ENCODE results near the gene CNOT4.

DNA sequence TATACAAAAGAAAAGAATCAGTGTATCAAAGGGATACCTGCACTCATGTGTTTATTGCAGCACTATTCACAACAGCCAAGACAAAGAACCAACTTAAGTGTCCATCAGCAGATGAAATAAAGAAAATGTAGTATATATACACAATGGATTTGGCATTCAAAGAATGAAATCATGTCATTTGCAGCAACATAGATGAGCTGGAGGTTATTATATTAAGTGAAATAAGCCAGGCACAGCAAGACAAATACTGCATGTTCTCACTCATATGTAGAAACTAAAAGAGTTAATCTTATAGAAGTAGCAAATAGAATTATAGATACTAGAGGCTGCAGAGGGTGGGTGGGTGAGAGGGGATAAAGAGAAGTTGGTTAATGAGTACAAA lies 28.3 kb downstream of the CNOT4 start:
- no peak for TF ChIP-seq SMC3 (IDR thresholded peaks at IDR 0.05; ENCODE audit: low read depth, low read length)
- no peak for TF ChIP-seq CTCF (conservative IDR thresholded peaks at IDR 0.05; ENCODE audit: low read depth, low read length)
- no peak for TF ChIP-seq BHLHE40 (IDR thresholded peaks at IDR 0.05; ENCODE audit: low read depth, low read length)
- no peak for TF ChIP-seq RCOR1 (IDR thresholded peaks at IDR 0.05; ENCODE audit: insufficient replicate concordance, low read length)
- no peak for TF ChIP-seq RAD21 (IDR thresholded peaks at IDR 0.05; ENCODE audit: low read length)
- TF ChIP-seq MAFK (IDR thresholded peaks at IDR 0.05; ENCODE audit: low read depth, low read length), result no peak
- no peak for TF ChIP-seq FOS (IDR thresholded peaks at IDR 0.05; ENCODE audit: low read depth, low read length)

Measured in IMR-90 (cell line).